OCI-LY1 (cell line): ENCODE measurements around the gene TRPM5.

ENCODE experiments used
- CTCF ChIP-seq: fragments of 200-600 bp; sonication (generic), shearing (Covaris generic); IDR thresholded peaks from 2 replicates; pipeline ENCODE4 v1.5.1; 2017; ENCODE audit warnings: mild to moderate bottlenecking, antibody characterized with exemption, low read length, moderate library complexity, mixed read lengths
- EZH2 ChIP-seq: fragments of 200-600 bp; sonication (generic), shearing (Covaris generic); IDR thresholded peaks from 2 replicates; pipeline ENCODE4 v1.8.0; 2017; ENCODE audit warnings: borderline replicate concordance, mixed run types, mild to moderate bottlenecking, antibody characterized with exemption, low read length, moderate library complexity, mixed read lengths

- TF ChIP-seq CTCF (no peak), EZH2 (no peak)
Measured at GRCh38 chr11:2465202-2466068, 21.1 kb upstream of the TRPM5 start.
